ENCODE data around the gene COL4A3.
"Not testable (repeated sequence)": the region's sequence is repeated elsewhere in the genome, so short reads cannot be mapped to it uniquely, and the experiment has no call there.

COL4A3 gene

DNA sequence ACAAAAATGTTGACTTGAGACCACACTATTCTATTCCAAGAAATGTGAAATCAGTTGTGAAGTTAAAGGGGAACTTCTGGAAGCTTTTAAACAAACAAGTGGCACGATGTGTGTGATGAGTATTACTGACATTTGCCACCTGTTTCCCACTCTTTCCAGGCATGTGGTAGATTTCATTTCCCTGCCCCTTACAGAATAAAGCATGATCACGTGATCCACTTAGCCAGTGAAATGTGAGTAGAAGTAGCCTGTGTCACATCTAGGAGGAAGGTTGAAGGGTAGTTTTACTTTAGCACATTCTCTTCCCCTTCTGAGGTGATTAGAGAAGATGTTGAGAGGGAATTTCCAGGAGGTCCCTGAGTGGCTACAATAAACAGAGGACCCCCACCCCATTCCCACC lies 4.3 kb upstream of the COL4A3 start:
- no peak for DNase-seq

DNA sequence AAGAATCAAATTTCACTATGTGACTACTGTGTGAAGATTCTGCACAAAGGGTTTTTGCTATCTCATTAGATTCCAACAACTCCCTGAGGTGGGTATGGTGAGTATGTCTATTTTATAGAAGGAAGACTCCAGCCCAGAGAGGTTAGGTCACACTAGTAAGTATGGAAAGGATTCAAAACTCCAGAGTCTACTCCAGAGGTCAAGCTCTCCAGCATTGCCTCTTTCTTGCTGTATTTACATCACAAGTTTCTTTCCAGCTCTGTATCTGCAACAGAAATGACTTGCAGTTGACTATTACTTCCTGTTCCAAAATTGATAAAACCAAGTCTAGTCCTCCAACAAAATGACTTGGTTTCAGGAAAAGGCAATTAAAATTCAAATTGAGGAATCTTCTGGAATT lies 2.5 kb upstream of the COL4A3 start:
- DNase-seq = no peak

DNA sequence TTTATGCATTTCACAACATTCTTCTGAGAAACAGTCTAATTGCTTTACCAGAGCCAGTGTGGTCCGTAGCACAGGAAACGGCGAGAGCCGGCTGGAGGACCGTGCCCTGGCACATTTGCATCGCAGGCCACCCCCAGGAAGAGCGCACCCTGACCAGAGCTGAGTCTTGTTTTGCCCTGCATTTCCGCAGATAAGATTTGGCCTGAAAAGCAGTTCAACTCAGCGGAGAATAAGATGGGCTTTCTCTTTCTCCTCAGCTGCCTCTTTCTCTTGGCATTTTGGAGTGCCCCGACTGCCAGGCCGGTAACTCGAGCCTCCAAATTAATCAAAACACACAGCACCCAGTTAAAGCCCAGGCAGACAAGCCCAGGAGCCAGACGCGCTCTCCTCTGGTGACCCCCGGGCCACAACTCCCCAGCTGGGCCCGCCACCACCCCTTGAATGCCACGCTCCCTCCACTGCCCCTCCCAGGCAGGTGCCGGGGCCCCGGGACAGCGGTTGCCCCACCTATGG lies 883 bp upstream of the COL4A3 start:
- no peak for DNase-seq

DNA sequence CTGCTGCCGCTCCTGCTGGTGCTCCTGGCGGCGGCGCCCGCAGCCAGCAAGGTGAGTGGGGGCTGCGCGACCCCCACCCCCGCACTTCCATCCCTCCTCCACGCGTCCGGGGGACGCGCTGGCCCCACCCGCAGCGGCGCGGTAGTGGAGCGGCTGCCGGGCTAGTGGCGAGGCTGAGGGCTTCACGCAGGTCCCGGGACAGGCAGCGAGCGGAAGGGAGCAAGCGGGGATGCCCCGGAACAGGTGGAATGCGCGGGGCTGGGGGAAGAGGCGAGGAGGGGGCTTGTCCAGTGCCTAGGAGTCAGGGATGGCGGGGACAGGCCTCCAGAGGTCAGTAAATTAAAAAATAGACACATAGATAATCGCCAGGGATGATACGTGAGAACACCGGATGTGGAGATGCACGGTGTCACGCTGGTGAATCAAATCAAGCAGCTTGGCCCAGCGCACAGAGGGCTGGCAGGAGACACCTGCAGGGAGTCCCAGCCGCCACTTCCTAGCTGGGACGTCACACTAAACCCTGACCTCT lies 403 bp downstream of the COL4A3 start:
- no peak for DNase-seq

DNA sequence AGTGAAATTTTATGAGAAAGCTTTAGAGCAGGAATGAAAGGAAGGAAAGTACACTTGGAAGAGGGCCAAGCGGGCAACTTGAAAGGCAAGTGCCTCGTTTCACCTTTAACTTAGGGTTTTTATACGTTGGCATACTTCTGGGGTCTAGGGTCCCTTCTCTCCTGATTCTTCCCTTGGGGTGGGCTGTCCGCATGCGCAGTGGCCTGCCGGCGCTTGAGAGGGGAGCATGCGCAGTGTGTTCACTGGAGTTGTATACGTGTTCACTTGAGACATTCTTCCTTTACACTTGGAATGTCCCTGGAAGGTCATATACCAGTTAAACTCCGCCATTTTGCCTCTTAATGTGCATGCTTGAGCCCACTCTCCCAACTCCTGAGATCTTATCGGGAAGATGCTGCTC lies 7.4 kb downstream of the COL4A3 start:
- DNase-seq = not testable (repeated sequence)

DNA sequence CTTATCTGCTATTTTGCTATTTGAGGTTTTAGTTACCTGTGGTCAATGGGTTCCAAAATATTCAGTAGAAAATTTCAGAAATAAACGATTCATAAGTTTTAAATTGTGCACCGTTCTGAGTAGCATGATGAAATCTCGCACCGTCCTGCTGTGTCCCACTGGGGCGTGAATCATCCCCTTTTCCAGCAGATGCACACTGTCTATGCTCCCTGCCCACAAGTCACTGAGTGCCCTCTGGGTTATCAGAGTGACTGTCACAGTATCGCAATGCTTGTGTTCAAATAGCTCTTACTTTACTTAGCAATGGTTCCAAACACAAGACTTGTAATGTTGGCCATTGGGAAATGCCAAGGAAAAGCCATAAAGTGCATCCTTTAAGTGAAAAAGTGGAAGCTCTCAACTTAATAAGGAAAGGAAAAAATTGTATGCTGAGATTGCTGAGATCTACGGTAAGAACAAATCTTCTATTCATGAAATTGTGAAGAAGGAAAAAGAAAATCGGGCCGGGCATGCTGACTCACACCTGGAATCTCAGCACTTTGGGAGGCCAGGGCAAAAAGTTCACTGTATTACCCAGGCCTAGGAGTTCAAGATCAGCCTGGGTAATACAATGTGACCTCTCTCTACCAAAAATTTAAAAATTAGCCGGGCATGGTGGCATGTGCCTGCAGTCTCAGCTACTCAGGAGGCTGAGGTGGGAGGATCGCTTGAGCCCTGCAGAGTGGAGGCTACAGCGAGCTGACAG lies 13.3 kb downstream of the COL4A3 start:
- no peak for DNase-seq

DNA sequence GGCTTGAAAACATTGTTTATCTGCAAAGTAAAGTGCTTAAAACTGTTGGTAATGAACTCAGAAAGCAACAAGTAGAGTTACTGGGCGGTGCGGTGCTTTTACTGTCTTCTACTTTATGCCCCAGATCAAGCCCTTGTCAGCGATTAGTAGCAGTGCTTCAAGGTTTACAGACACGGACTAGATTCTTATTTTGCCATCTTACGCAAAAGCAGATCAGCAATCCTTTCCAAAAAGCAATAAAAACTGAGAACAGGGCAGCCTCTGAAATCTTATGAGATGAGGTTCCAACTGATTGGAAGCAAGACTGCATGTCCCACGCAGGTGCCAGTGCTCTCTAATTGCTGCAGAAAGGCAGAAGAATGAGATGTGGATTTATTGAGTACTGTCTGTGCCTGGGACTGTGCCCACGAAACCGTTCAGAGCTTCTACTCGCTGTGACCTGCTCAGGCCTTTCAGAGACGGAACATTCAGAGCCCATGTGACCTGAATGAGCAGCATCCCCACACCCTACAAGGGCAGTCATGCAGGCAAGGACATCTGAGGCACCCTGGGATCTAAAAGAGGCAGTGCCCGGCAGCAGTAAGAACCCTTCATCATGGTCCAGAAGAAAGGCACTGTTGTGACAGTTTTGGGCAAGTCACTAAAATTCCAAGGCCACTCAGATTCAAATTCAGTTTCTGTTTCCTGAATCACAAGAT lies 15.7 kb downstream of the COL4A3 start:
- no peak for DNase-seq

DNA sequence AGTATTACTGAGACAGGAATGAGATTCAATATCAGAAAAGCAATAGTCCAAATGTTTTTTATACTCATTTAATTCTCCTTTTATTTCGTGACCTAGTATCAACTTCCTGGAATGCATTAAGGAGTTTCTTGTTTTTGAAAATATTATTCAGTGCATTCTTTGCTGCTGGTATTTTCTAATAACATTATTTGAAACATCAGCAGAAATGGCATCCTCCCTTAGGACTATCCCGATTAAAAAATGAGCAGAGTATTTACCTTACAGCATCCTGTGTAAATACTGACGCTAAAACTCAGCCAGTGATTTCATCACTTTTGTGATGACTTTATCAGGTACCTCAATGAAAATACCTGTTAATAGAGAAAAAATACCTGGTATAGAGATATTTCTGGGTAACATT lies 16.3 kb downstream of the COL4A3 start:
- no peak for DNase-seq

DNA sequence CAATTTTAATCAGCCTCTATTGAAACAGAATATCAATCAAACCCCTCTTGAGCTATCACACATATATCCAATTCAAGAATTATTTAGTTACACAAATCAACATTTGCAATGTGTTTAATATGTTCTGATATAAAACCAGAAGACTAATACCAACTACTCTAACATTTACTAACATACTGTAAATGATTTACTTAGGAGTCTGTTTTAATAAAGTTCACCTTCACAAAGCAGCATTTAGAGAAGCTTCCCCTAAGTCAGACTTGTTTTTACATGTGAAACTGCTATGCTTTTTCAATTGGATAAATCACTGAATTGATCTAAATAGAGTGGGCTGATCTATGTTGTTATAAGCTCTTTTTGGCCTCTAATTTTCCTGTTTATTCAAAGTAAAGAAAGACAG lies 18.3 kb downstream of the COL4A3 start:
- DNase-seq = no peak

DNA sequence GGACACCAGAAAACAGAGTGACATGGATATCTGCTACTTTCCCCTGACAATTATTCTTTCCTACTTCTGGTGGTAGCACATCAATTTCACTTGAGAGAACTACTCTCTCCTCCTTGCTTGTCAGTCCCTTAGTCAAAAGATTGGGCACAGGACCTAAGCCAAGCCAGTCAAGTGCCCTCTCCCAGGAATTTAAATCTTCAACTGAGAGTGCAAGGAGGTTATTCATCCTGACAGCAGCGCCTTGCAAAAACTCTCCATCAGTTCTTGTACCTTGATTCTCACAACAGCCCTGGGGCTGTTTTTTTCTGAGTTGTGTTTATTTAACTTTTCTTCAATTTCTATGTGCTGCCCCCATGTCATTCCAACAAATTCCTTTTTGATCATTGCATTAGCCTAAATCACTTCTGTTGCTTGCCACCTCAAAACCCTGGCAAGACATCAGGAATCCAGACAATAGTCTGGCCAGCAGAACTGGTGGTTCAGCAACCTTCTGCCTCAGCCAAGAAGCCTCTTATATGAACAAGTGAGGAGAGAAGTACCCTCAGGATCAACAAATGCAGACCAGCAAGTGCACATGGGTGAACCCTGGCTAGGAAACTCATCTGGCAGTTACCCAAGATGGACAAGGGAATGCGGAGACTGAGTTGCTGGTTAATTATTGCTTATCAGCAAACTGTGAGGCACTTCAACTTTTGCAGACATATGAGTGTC lies 19.4 kb downstream of the COL4A3 start:
- DNase-seq = no peak

DNA sequence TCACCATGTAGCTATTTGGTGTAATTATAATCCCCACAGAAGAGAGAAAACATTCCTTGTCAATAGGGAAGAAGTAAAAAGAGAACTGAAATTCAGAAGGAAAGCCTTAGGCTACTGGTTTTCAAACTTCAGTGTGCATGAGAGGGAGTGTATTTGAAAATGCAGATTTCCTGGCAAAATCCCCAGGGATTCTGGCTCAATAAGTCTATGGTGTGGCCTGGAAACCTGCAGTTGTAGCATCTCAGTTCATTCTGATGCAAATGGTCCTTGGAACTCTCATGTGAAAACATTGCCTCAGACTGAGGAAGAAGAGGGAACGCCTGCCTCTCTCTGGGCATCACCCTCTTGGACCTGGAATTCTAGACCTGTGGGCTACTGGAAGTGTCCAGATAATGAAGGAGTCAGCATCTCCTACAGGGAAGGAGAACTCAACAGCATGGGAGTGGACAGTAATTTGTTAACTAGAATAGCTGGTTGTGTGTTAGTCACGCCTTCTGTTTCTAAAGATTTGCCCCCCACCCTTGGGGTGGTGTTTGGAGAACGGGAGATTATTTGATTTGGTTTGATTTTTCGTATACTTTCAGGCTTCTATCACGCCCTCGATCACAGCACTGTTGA lies 21.3 kb downstream of the COL4A3 start:
- no peak for DNase-seq

DNA sequence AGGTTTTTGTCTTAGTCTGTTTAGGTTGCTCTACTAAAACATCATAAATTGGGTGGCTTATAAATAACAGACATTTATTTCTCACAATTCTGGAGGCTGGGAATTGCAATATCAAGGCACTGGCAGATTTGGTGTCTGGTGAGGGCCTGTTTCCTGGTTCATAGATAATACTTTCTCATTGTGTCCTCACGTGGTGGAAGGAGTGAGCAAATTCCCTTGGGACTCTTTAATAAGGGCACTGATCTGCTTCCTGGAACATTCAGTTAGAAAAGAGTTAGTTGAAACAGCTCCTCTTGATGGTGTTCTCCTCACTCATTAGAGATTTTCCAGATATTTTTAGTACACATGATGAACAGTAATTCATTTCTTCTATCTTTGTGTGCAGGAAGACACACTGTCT lies 22.3 kb downstream of the COL4A3 start:
- no peak for DNase-seq

DNA sequence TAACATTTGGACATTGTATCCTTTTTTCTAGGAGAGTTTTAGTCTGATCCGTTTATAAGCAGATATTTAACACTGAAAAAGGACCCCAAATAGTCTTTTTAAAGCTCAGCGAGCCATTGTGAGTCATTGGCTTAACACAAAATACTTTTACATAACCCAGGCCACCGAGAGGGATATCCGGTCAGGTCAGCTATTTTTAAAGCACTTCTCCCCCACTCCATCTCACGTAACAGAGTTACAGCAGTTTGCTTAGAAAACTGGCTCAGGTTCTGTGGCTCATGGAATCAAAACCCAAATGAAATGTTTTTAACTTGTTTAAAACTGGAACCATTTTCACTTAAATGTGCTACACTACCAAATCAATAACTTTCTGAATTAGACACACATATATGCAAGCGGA lies 23.9 kb downstream of the COL4A3 start:
- DNase-seq = no peak

DNA sequence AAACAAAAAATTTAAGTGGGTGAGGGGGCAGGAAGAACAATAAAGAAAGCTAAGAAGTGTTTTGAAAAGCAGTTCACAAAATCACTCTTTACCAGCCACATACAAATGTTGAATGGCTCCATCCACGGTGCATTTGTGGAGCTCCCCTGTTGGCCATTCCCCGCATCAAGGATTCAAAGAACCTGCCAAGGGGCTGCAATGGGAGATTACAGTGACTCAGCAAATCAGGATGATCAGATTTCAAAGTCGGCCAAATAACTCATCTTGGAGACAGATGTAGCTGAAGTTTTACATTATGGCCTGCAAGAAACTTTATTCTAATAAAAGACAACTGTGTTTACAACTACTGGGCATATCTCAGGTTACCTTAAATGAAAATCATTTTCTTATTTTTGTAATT lies 26.9 kb downstream of the COL4A3 start:
- no peak for DNase-seq

DNA sequence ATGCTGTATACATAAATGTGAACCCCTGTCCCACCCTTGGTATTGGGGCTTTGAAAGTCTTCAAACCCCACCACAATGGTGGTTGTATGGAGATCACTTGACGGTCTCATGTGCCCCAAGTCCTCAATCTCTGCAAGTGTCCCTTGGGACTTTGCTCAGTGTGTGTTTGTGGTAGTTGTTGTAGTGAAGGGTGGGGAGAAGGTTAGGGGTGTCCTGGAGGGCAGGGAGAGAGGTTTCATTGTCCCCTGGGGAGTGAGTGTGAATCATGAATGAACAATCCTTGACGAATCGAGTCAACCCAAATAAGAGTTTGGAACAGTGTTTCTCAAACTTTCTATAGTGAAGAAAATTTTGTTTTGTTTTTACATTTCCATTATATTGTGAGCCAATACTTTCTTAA lies 28.1 kb downstream of the COL4A3 start:
- DNase-seq = no peak

DNA sequence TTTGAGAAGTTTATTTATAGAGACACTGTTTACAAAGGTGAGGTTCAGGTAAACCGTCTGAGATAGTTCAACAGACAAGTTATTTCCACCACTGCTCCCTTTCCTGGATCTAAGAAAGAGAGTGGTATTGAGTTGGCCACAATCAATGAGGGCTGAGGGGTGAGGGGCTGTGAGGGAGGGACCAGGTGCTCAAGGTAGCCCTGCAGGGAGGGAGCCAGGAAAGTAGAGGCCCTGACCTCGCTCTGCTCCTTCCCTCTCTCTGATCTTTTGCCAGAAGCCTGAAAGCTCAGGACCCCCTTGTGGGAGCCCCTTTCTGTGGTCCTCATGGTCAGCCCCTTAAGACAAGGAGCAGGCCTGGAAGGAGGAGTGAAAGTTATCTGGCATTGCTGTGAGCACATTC lies 29.8 kb downstream of the COL4A3 start:
- DNase-seq = no peak

DNA sequence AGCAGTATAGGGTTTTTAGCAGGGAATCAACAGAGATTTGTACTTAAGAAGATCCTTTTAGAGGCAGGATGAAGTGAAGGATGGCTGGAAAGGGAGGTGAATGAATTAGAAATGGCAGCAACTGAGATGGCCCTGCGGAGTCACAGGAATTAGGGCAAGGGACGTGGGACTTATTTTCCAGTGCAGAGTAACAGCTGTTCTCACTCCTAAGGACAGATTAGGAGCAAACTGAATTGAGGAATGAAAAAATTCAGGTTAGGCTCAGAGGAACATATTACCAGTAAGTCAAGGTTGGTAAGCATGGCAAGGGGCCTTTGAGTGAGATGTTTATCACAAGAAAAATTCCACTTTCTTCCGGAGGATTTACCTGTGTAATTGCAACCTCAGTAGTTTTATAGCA lies 34.4 kb downstream of the COL4A3 start:
- DNase-seq = no peak

DNA sequence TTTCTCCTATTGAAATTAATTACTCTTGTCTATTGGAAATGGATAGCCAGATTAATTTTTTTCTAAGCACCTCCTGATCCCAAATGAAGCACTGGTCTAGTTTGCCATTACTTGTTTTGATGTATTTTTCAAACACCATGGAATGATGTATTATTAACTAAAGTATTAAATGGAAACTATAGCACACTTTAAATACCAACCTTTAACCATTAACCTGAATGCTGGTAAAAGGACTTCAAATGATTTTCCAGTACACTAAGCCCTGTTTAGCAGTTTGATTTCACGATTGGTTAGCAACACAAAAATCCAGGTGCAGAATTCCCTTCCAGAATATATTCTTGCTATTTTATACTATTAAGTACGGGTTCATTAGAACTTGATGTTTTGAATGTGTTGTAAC lies 37.3 kb downstream of the COL4A3 start:
- no peak for DNase-seq

DNA sequence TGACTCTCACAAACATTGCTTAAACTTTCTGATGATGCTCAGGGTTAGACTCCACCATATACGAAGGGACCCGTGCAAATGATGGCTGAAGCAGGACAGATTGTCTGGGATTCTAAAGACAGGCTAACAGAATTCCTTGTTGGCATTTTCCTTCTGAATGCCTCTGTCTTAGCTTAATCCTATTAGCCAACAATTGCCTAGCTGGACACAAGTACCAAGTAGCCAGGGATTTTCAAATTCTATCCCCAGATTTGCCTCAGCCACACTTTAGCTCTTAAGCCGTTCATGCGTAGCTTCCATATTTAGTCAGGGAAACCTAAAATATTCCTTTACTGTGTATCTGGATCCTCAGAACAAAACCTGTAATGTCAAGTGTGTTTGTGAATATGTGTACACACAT lies 40.0 kb downstream of the COL4A3 start:
- DNase-seq = no peak

DNA sequence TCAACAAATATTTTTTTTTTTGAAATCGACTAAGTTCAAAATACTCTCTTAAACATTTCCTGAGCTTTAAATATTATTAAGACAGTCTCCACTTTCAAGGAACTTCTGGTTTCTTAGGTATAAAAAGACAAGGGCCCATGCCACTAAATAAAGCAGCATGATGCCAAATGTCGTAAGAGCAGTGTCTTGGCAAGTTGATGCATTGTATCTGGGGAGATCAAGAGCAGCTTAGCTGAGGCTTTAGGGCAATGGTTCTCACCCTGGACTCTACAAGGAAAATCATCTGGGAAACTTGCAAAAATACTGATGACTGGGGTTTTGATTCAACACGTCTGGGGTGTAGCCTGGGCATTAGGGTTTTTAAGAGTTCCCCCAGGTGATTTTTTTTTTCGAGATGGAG lies 41.3 kb downstream of the COL4A3 start:
- no peak for DNase-seq

DNA sequence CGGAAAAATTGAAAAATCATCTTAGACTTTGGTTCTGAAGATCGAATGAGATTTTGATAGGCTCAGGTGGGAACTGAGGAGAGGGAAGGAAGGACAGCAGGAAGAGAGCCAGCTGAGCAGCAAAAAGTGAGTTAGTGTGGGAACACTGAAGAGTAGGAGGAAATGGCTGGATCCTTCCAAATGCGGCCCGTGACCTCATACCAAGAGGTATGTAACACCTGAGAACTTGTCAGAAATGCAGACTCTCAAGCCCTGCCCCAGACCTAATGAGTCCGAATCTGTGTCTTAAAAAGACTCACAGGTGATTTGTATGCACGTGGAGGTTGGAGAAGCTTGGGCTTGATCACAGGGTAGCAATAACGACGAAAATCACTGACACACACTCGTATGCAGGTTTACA lies 42.0 kb downstream of the COL4A3 start:
- DNase-seq = no peak

DNA sequence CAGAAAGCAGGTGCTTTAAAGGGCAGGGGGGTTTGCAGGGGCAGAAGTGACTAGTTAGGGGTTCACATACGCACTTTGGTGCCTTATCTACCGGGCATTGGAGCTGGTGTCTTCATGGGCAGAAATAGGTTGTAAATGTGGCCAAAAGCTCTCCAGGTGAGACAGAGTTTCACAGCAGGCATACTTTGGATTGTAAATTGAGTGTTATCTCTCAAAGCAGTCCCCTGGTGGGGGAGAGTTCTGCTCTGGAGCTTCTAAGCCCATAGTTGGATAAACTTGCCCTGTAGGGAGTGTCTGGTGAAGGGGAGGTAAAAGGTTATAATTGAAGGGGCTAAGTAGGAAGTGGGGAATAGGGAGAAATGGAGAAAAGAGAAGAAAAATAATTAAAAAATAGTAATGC lies 43.1 kb downstream of the COL4A3 start:
- DNase-seq = no peak

DNA sequence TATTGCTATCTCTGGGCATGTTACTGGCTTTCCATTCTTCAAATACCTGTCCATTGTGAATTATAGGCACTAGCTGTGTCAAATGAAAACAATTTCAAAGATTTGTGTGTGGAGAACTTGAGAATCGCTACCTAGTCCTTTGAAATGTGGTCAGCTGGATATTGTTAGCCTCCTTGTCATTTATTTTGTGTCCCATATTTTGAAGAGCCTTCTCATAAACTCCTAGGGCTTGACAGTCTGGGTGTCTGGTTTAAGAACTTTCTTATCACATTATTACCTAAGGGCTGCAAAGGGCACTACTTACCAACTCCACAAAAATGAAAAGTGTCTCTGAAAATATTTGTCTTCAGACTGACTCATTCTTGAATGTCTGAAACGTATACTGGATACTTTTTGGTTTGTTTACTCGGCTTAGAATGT lies 50.2 kb downstream of the COL4A3 start:
- no peak for DNase-seq
